IPS-15b (cell line): ENCODE measurements around the gene TESMIN.

Source experiments
- H3K27me3 ChIP-seq: one replicate; pipeline ENCODE4 v1.6.1; 2013; ENCODE audit warnings: low read length; ENCODE audit not compliant: control insufficient read depth, insufficient read depth
- H3K36me3 ChIP-seq: one replicate; pipeline ENCODE4 v1.6.1; 2013; ENCODE audit warnings: low read length; ENCODE audit not compliant: control insufficient read depth, insufficient read depth
- H3K4me1 ChIP-seq: one replicate; pipeline ENCODE4 v1.6.1; 2013; ENCODE audit warnings: mild to moderate bottlenecking, low read length; ENCODE audit not compliant: control insufficient read depth, insufficient read depth
- H3K4me3 ChIP-seq: one replicate; pipeline ENCODE4 v1.5.1; 2013; ENCODE audit warnings: low read depth, low read length
- H3K9ac ChIP-seq: one replicate; pipeline ENCODE4 v1.6.1; 2013; ENCODE audit warnings: low read depth, mild to moderate bottlenecking, low read length
- H3K9me3 ChIP-seq: one replicate; pipeline ENCODE4 v1.6.1; 2013; ENCODE audit warnings: mild to moderate bottlenecking, low read length; ENCODE audit not compliant: control insufficient read depth, insufficient read depth

Gene TESMIN

GRCh38 chr11:68661697-68662603, 89.4 kb downstream of the TESMIN start:
- Histone ChIP-seq H3K4me3 (no peak overlapping the region), H3K36me3 (no peaks in the 10 kb centered on the region), H3K9me3 (no peaks in the 10 kb centered on the region), H3K4me1 (no peaks in the 10 kb centered on the region), H3K9ac (no peak overlapping the region), H3K27me3 (no peaks in the 10 kb centered on the region)

GRCh38 chr11:68661014-68661413, 90.3 kb downstream of the TESMIN start:
- no peaks in the 10 kb centered on the region for H3K9me3 ChIP-seq
- no peak overlapping the region for H3K9ac ChIP-seq
- H3K4me3 ChIP-seq = no peak overlapping the region
- no peaks in the 10 kb centered on the region for H3K4me1 ChIP-seq
- H3K27me3 ChIP-seq = no peaks in the 10 kb centered on the region
- H3K36me3 ChIP-seq = no peaks in the 10 kb centered on the region

GRCh38 chr11:68660066-68660810, 91.1 kb downstream of the TESMIN start:
- Histone ChIP-seq H3K36me3 (no peaks in the 10 kb centered on the region), H3K9me3 (no peaks in the 10 kb centered on the region), H3K4me1 (no peaks in the 10 kb centered on the region), H3K9ac (no peak overlapping the region), H3K27me3 (no peaks in the 10 kb centered on the region), H3K4me3 (no peak overlapping the region)

GRCh38 chr11:68659158-68659921, 92.0 kb downstream of the TESMIN start:
- H3K27me3 ChIP-seq = no peaks in the 10 kb centered on the region

GRCh38 chr11:68658661-68659060, 92.7 kb downstream of the TESMIN start:
- no peaks in the 10 kb centered on the region for H3K4me1 ChIP-seq
- no peak overlapping the region for H3K4me3 ChIP-seq
- H3K36me3 ChIP-seq = no peaks in the 10 kb centered on the region
- no peak overlapping the region for H3K9ac ChIP-seq
- H3K9me3 ChIP-seq = no peaks in the 10 kb centered on the region
- no peaks in the 10 kb centered on the region for H3K27me3 ChIP-seq

More at GRCh38 chr11:68659158-68659921, 92.0 kb downstream of the TESMIN start:
- H3K4me1 ChIP-seq = no peaks in the 10 kb centered on the region
- no peak overlapping the region for H3K4me3 ChIP-seq
- no peak overlapping the region for H3K9ac ChIP-seq
- no peaks in the 10 kb centered on the region for H3K36me3 ChIP-seq
- no peaks in the 10 kb centered on the region for H3K9me3 ChIP-seq

GRCh38 chr11:68658097-68658496, 93.2 kb downstream of the TESMIN start:
- H3K4me3 ChIP-seq = no peak overlapping the region
- no peak overlapping the region for H3K9ac ChIP-seq
- H3K36me3 ChIP-seq = no peaks in the 10 kb centered on the region
- no peaks in the 10 kb centered on the region for H3K9me3 ChIP-seq
- H3K4me1 ChIP-seq = no peaks in the 10 kb centered on the region
- no peaks in the 10 kb centered on the region for H3K27me3 ChIP-seq
